GM12878 (cell line): Measurements from ENCODE around the gene DUS1L. TPM values are rescaled to one million over a fixed set of nuclear protein-coding genes. Genes with fewer than 3 reads are reported as not detected.
A peak's percentile ranks its signal among the peaks of the same experiment; 100 is the strongest.

Experiments
- ATAC-seq: fragments of 200-7000 bp; cut with Tn5 transposase; 3 replicates; pipeline ENCODE4 v1.9.1; 2020; ENCODE audit warnings: mild to moderate bottlenecking, moderate library complexity
- BruUV-seq: library from RNA; stranded (reverse); fragments of 400-500 nt; replicated peaks from 2 replicates; lab custom pipeline; 2021; lab: Mats Ljungman, UMichigan
- CTCF ChIA-PET: fragments of 300-600 bp; sonication (Branson Sonifier 250); formaldehyde crosslinking; extraction: SDS; loops from one replicate; lab custom pipeline; 2021; ENCODE audit warnings: inconsistent platforms; lab: Yijun Ruan, JAX
- POLR2A ChIA-PET: fragments of 350-600 bp; formaldehyde crosslinking; extraction: SDS; loops from one replicate; lab custom pipeline; 2021; ENCODE audit warnings: inconsistent platforms; lab: Charles Lee
- RAD21 ChIA-PET: fragments of 300-600 bp; sonication (Branson Sonifier 250); formaldehyde crosslinking; loops from one replicate; lab custom pipeline; 2023; ENCODE audit warnings: antibody characterized with exemption; ENCODE audit not compliant: unreplicated experiment; lab: Charles Lee
- SMC1A ChIA-PET: fragments of 300-600 bp; sonication (Branson Sonifier 250); formaldehyde crosslinking; loops from one replicate; lab custom pipeline; 2023; ENCODE audit not compliant: unreplicated experiment, uncharacterized antibody; lab: Charles Lee
- DNase-seq: peaks from one replicate; pipeline ENCODE4 v3.0.0-alpha.2; 2011; ENCODE audit warnings: low read depth, low spot score
- FAIRE-seq: peaks from 3 replicates; lab custom pipeline; 2011; peaks lifted over from hg19 to GRCh38; lab: Jason Lieb, UNC
- H2AFZ ChIP-seq: 2 replicates; pipeline ENCODE4 v1.6.0; 2011; ENCODE audit warnings: low read depth, low read length, control low read depth; ENCODE audit not compliant: control insufficient read depth
- H3K27ac ChIP-seq: 2 replicates; pipeline ENCODE4 v1.5.1; 2011; ENCODE audit warnings: control low read depth; ENCODE audit not compliant: control insufficient read depth, insufficient read depth
- H3K27me3 ChIP-seq, 2 experiments: replicated peaks in 1 of 2; 2 replicates each; pipeline versions ENCODE4 v1.6.0 to v1.6.1; 2011; ENCODE audit warnings: low read length in 1 of 2; ENCODE audit not compliant: control insufficient read depth in 2 of 2, insufficient read depth in 2 of 2
- H3K36me3 ChIP-seq, 2 experiments: 2 replicates each; pipeline ENCODE4 v1.5.1; 2011; ENCODE audit warnings: low read length in 1 of 2; ENCODE audit not compliant: control insufficient read depth in 2 of 2, insufficient read depth in 2 of 2
- H3K4me1 ChIP-seq: 2 replicates; pipeline ENCODE4 v1.6.1; 2011; ENCODE audit warnings: mild to moderate bottlenecking, low read length, moderate library complexity, mixed read lengths; ENCODE audit not compliant: control insufficient read depth, insufficient read depth
- H3K4me2 ChIP-seq: 2 replicates; pipeline ENCODE4 v1.6.0; 2011; ENCODE audit warnings: control low read depth; ENCODE audit not compliant: control insufficient read depth, insufficient read depth
- H3K4me3 ChIP-seq: fragments of 200-600 bp; sonication (generic); 2 replicates; pipeline ENCODE4 v1.5.1; 2016
- H3K79me2 ChIP-seq: 2 replicates; pipeline ENCODE4 v1.6.0; 2011; ENCODE audit warnings: low read length; ENCODE audit not compliant: control insufficient read depth, insufficient read depth
- H3K9ac ChIP-seq: 2 replicates; pipeline ENCODE4 v1.8.0; 2011; ENCODE audit warnings: low read length, control low read depth, mixed read lengths; ENCODE audit not compliant: control insufficient read depth, insufficient read depth
- H3K9me3 ChIP-seq: replicated peaks from 3 replicates; pipeline ENCODE4 v1.5.1; 2011; ENCODE audit warnings: mild to moderate bottlenecking, low read length; ENCODE audit not compliant: control insufficient read depth, insufficient read depth
- H4K20me1 ChIP-seq: 2 replicates; pipeline ENCODE4 v1.6.0; 2011; ENCODE audit not compliant: control insufficient read depth, insufficient read depth
- CTCF ChIP-seq, 3 experiments: IDR thresholded peaks in 2 of 3; conservative IDR thresholded peaks in 1 of 3; 2 replicates each; pipeline ENCODE4 v1.5.1; 2011; ENCODE audit warnings: low read depth in 3 of 3, low read length in 3 of 3, mild to moderate bottlenecking in 3 of 3, control low read depth in 2 of 3, moderate library complexity in 2 of 3, inconsistent platforms in 1 of 3, mixed read lengths in 1 of 3; ENCODE audit not compliant: control insufficient read depth in 2 of 3, insufficient read depth in 1 of 3; ENCODE audit errors: extremely low read depth in 1 of 3
- E2F8 ChIP-seq: fragments of 450-650 bp; IDR thresholded peaks from 2 replicates; pipeline ENCODE4 v1.6.1; 2018; ENCODE audit warnings: mild to moderate bottlenecking, low read depth, moderate library complexity; ENCODE audit not compliant: partially characterized antibody
- LARP7 ChIP-seq: fragments of 450-650 bp; IDR thresholded peaks from 2 replicates; pipeline ENCODE4 v1.6.1; 2017; ENCODE audit warnings: mild to moderate bottlenecking
- ZBTB11 ChIP-seq: fragments of 450-650 bp; formaldehyde crosslinking; IDR thresholded peaks from 2 replicates; pipeline ENCODE4 v1.5.0; 2022; ENCODE audit warnings: mild to moderate bottlenecking, missing genetic modification characterization
- WGBS: methylation state at CpG from one replicate; pipeline ENCODE4 v1.1.6; 2016; ENCODE audit warnings: low lambda C conversion rate; ENCODE audit not compliant: insufficient replicate concordance, insufficient coverage; ENCODE audit errors: missing lambda C conversion rate; 5-methylcytosine and 5-hydroxymethylcytosine counted together
- in situ Hi-C: fragments of 300-500 bp; cut with MboI; formaldehyde crosslinking; loops from 9 replicates; pipeline ENCODE4 v1.14.3; 2018; ENCODE audit warnings: mixed read lengths
- intact Hi-C: fragments of 100-400 bp; cut with micrococcal nuclease; formaldehyde crosslinking; loops from one replicate; pipeline ENCODE4 v1.14.2; 2022; ENCODE audit not compliant: unreplicated experiment
- polyA plus RNA-seq, 11 experiments: library from polyadenylated mRNA; depleted of rRNA in 4 of 11; unstranded in 6 of 11; stranded (reverse) in 5 of 11; fragments of >200 nt; fragmentation: Nextera tagmentation in 4 of 11; fragmentation: Illumina TruSeq in 1 of 11; extraction: Ambion mirVana in 4 of 11; extraction: Trizol in 1 of 11; gene quantifications; 1 replicate in 1 of 11; 2 replicates in 10 of 11; pipeline versions ENCODE4 v1.2.1 to v1.2.3, GENCODE V29; 2011 to 2016; ENCODE audit warnings: inconsistent platforms in 2 of 11, missing spikeins in 2 of 11, low read depth in 1 of 11
- total RNA-seq, 4 experiments: library from RNA; depleted of rRNA in 3 of 4; stranded (reverse); fragments of >200 nt in 3 of 4; fragmentation: Illumina TruSeq in 1 of 4; extraction: Trizol in 1 of 4; gene quantifications; 2 replicates each; pipeline versions ENCODE4 v1.2.1 to v1.2.3, GENCODE V29; 2013 to 2021

Gene DUS1L
- total and polyA plus RNA-seq, 10 of the 15 experiments (the other 5 are each of a cell fraction or from before 2014, with no cell fraction given), result 6.1 to 157 (median 44.5) TPM

GRCh38 chr17:82031885-82032627 lies 33.5 kb downstream of the DUS1L start:
- H3K4me2 ChIP-seq, result peak overlapping the region; percentile 61; the same call in 1 of the 2 replicates
- FAIRE-seq (no peak), DNase-seq (no peak), ATAC-seq (peak; percentile 57)
- no peaks in the 10 kb centered on the region; a peak in 2 of 4 replicates for H3K36me3 ChIP-seq
- RAD21 ChIA-PET, result interaction anchor here (0.6 to 1.6 kb wide), 2 partner anchors 44 to 72 kb away, joined by 3 to 5 read pairs; no protein-coding TSS in a partner anchor
- H2AFZ ChIP-seq, result no peak overlapping the region
- in situ Hi-C loops (no loop called here), intact Hi-C loops (no loop called here)
- H3K4me1 ChIP-seq, result peaks cover 6% of the 10 kb centered on the region
- TF ChIP-seq CTCF (IDR thresholded peaks at IDR 0.05 in 2 of 3, conservative IDR thresholded peaks at IDR 0.05 in 1 of 3; ENCODE audit: control insufficient read depth in 2 of 3, extremely low read depth in 1 of 3, insufficient read depth in 1 of 3, low read depth in 3 of 3, low read length in 3 of 3), result 0 out of 6 replicates have a peak, but pooled peaks of 1 of the 3 experiments have one; percentile 2
- 0 out of 2 replicates have a peak, but pooled peaks have one; percentile 34 for TF ChIP-seq LARP7
- no peak for TF ChIP-seq ZBTB11 (CRISPR knock-in tag)
- no peak for TF ChIP-seq E2F8
- peaks cover 5% of the 10 kb centered on the region for H3K79me2 ChIP-seq
- H3K4me3 ChIP-seq, result 0 out of 2 replicates have a peak overlapping the region, but pooled peaks have one; percentile 55
- POLR2A ChIA-PET, result no interaction called here
- H3K9me3 ChIP-seq, result no peaks in the 10 kb centered on the region
- CTCF ChIA-PET, result interaction anchor here (1.5 kb wide), 1 partner anchor 269 kb away, joined by 3 read pairs; no protein-coding TSS in a partner anchor
- SMC1A ChIA-PET, result no interaction called here
- H3K27ac ChIP-seq, result no peak overlapping the region
- H3K27me3 ChIP-seq, result no peaks in the 10 kb centered on the region
- 29% methylated on average over 36 of the region's 59 CpGs for WGBS
- no TSS peak for BruUV-seq
- no peak overlapping the region for H3K9ac ChIP-seq
- no peaks in the 10 kb centered on the region for H4K20me1 ChIP-seq
